ENCODE measurements around the gene BBS9.

The BBS9 gene

GRCh38 chr7:33276325-33276724, 147.0 kb downstream of the BBS9 start:
- Histone ChIP-seq H3K4me1 (ENCODE audit: low read depth, poor library complexity, severe bottlenecking) (peaks cover 32% of the 10 kb centered on the region), H2AFZ (ENCODE audit: low read depth) (no peak overlapping the region), H3K36me3 (ENCODE audit: insufficient read depth) (no peaks in the 10 kb centered on the region), H3K4me3 (IDR thresholded peaks at IDR 0.05; ENCODE audit: insufficient read depth, low read depth, low read length) (no peak overlapping the region), H3K9ac (no peak overlapping the region), H3K4me2 (peak overlapping the region; percentile 34), H4K20me1 (ENCODE audit: insufficient read depth) (no peaks in the 10 kb centered on the region), H3K27ac (no peak overlapping the region; the same call in 1 of the 2 replicates), H3K79me2 (ENCODE audit: insufficient read depth, low read depth) (no peaks in the 10 kb centered on the region), H3K27me3 (ENCODE audit: insufficient read depth, low read depth) (no peaks in the 10 kb centered on the region)
- TF ChIP-seq CTCF (conservative IDR thresholded peaks at IDR 0.05; ENCODE audit: low read depth, low read length) = no peak

GRCh38 chr7:33276729-33277128, 147.4 kb downstream of the BBS9 start:
- no peak overlapping the region for H3K9ac ChIP-seq

GRCh38 chr7:33278095-33278494, 148.7 kb downstream of the BBS9 start:
- Histone ChIP-seq H3K79me2 (ENCODE audit: insufficient read depth, low read depth) (no peaks in the 10 kb centered on the region), H3K4me3 (IDR thresholded peaks at IDR 0.05; ENCODE audit: insufficient read depth, low read depth, low read length) (no peak overlapping the region), H3K4me1 (ENCODE audit: low read depth, poor library complexity, severe bottlenecking) (peaks cover 32% of the 10 kb centered on the region), H4K20me1 (ENCODE audit: insufficient read depth) (no peaks in the 10 kb centered on the region), H3K27me3 (ENCODE audit: insufficient read depth, low read depth) (no peaks in the 10 kb centered on the region), H3K27ac (no peak overlapping the region), H3K36me3 (ENCODE audit: insufficient read depth) (no peaks in the 10 kb centered on the region), H3K4me2 (no peak overlapping the region), H3K9ac (no peak overlapping the region), H2AFZ (ENCODE audit: low read depth) (no peak overlapping the region)
- TF ChIP-seq CTCF (conservative IDR thresholded peaks at IDR 0.05; ENCODE audit: low read depth, low read length) = no peak

More at GRCh38 chr7:33276729-33277128, 147.4 kb downstream of the BBS9 start:
- Histone ChIP-seq H3K4me2 (peak overlapping the region; percentile 34), H3K36me3 (ENCODE audit: insufficient read depth) (no peaks in the 10 kb centered on the region), H3K4me1 (ENCODE audit: low read depth, poor library complexity, severe bottlenecking) (peaks cover 32% of the 10 kb centered on the region), H3K79me2 (ENCODE audit: insufficient read depth, low read depth) (no peaks in the 10 kb centered on the region), H2AFZ (ENCODE audit: low read depth) (no peak overlapping the region), H3K27me3 (ENCODE audit: insufficient read depth, low read depth) (no peaks in the 10 kb centered on the region), H4K20me1 (ENCODE audit: insufficient read depth) (no peaks in the 10 kb centered on the region), H3K4me3 (IDR thresholded peaks at IDR 0.05; ENCODE audit: insufficient read depth, low read depth, low read length) (no peak overlapping the region), H3K27ac (no peak overlapping the region; the same call in 1 of the 2 replicates)
- TF ChIP-seq CTCF (conservative IDR thresholded peaks at IDR 0.05; ENCODE audit: low read depth, low read length) = no peak

- Histone ChIP-seq H3K27ac (no peak overlapping the region), H3K27me3 (ENCODE audit: insufficient read depth, low read depth) (no peaks in the 10 kb centered on the region), H3K4me2 (no peak overlapping the region), H3K4me1 (ENCODE audit: low read depth, poor library complexity, severe bottlenecking) (no peaks in the 10 kb centered on the region), H3K79me2 (ENCODE audit: insufficient read depth, low read depth) (no peaks in the 10 kb centered on the region), H3K9ac (no peak overlapping the region), H4K20me1 (ENCODE audit: insufficient read depth) (no peaks in the 10 kb centered on the region), H3K36me3 (ENCODE audit: insufficient read depth) (no peaks in the 10 kb centered on the region), H3K4me3 (IDR thresholded peaks at IDR 0.05; ENCODE audit: insufficient read depth, low read depth, low read length) (no peak overlapping the region), H2AFZ (ENCODE audit: low read depth) (no peak overlapping the region)
- TF ChIP-seq CTCF (conservative IDR thresholded peaks at IDR 0.05; ENCODE audit: low read depth, low read length) = no peak
Observed at GRCh38 chr7:33286501-33286900, 157.1 kb downstream of the BBS9 start.

Measured in KMS-11 (cell line).